H9 (cell line): Measurements from ENCODE around the gene SPECC1. TPM values are rescaled to one million over a fixed set of nuclear protein-coding genes. Genes with fewer than 3 reads are reported as not detected.

ENCODE experiments used
- DNase-seq: peaks from one replicate; pipeline ENCODE4 v3.0.0-alpha.2; 2017
- H2AFZ ChIP-seq: one replicate; pipeline ENCODE4 v1.6.1; 2013; ENCODE audit warnings: mild to moderate bottlenecking, low read length, control low read depth, moderate library complexity
- H2AK5ac ChIP-seq: 2 replicates; pipeline ENCODE4 v1.6.1; 2013; ENCODE audit warnings: low read length, control low read depth, mixed read lengths; ENCODE audit not compliant: insufficient read length
- H2BK120ac ChIP-seq: one replicate; pipeline ENCODE4 v1.6.1; 2013; ENCODE audit warnings: low read depth, mild to moderate bottlenecking, low read length, control low read depth, inconsistent platforms; ENCODE audit not compliant: poor library complexity, severe bottlenecking
- H2BK12ac ChIP-seq: 2 replicates; pipeline ENCODE4 v1.6.1; 2013; ENCODE audit warnings: low read length, control low read depth, mixed read lengths, low read depth; ENCODE audit not compliant: insufficient read length
- H2BK15ac ChIP-seq: 2 replicates; pipeline ENCODE4 v1.6.1; 2013; ENCODE audit warnings: low read depth, low read length, control low read depth
- H2BK20ac ChIP-seq: one replicate; pipeline ENCODE4 v1.6.1; 2013; ENCODE audit warnings: low read depth, mild to moderate bottlenecking, low read length, control low read depth, inconsistent platforms; ENCODE audit not compliant: poor library complexity, severe bottlenecking
- H2BK5ac ChIP-seq: 2 replicates; pipeline ENCODE4 v1.6.1; 2013; ENCODE audit warnings: low read length, control low read depth, mixed read lengths; ENCODE audit not compliant: insufficient read length
- H3K14ac ChIP-seq: 2 replicates; pipeline ENCODE4 v1.6.1; 2013; ENCODE audit warnings: low read length, control low read depth; ENCODE audit not compliant: insufficient read depth
- H3K18ac ChIP-seq: 2 replicates; pipeline ENCODE4 v1.6.1; 2013; ENCODE audit warnings: low read depth, mild to moderate bottlenecking, mixed read lengths, low read length, control low read depth; ENCODE audit not compliant: insufficient read length
- H3K23ac ChIP-seq: 2 replicates; pipeline ENCODE4 v1.6.1; 2013; ENCODE audit warnings: low read length, control low read depth, mixed read lengths, low read depth; ENCODE audit not compliant: insufficient read length
- H3K23me2 ChIP-seq: 2 replicates; pipeline ENCODE4 v1.6.1; 2013; ENCODE audit warnings: low read depth, mild to moderate bottlenecking, mixed read lengths, low read length, control low read depth; ENCODE audit not compliant: insufficient read length, poor library complexity, severe bottlenecking
- H3K27ac ChIP-seq: 2 replicates; pipeline ENCODE4 v1.5.1; 2013; ENCODE audit warnings: low read length, control low read depth, mixed read lengths, low read depth; ENCODE audit not compliant: insufficient read length
- H3K27me3 ChIP-seq: 2 replicates; pipeline ENCODE4 v1.6.1; 2013; ENCODE audit warnings: low read length, control low read depth, inconsistent platforms; ENCODE audit not compliant: insufficient read depth
- H3K4ac ChIP-seq: 2 replicates; pipeline ENCODE4 v1.6.1; 2013; ENCODE audit warnings: low read depth, mild to moderate bottlenecking, control low read depth, inconsistent platforms, low read length, moderate library complexity
- H3K4me1 ChIP-seq: 2 replicates; pipeline ENCODE4 v1.6.1; 2013; ENCODE audit warnings: low read length, control low read depth, inconsistent platforms; ENCODE audit not compliant: insufficient read depth
- H3K4me2 ChIP-seq: 2 replicates; pipeline ENCODE4 v1.6.1; 2013; ENCODE audit warnings: low read length, control low read depth, mixed read lengths; ENCODE audit not compliant: insufficient read length, insufficient read depth
- H3K56ac ChIP-seq: 2 replicates; pipeline ENCODE4 v1.6.1; 2013; ENCODE audit warnings: low read depth, mild to moderate bottlenecking, mixed read lengths, low read length, control low read depth; ENCODE audit not compliant: insufficient read length
- H3K79me1 ChIP-seq: 2 replicates; pipeline ENCODE4 v1.6.1; 2013; ENCODE audit warnings: low read depth, mild to moderate bottlenecking, moderate library complexity, low read length, control low read depth, inconsistent platforms; ENCODE audit not compliant: insufficient read depth, poor library complexity, severe bottlenecking
- H3K79me2 ChIP-seq: 2 replicates; pipeline ENCODE4 v1.6.1; 2013; ENCODE audit warnings: low read length, control low read depth, inconsistent platforms; ENCODE audit not compliant: insufficient read depth
- H3K9ac ChIP-seq: 2 replicates; pipeline ENCODE4 v1.6.1; 2013; ENCODE audit warnings: low read length, control low read depth, mixed read lengths; ENCODE audit not compliant: insufficient read length; ENCODE audit errors: extremely low read depth
- H3K9me3 ChIP-seq: one replicate; pipeline ENCODE4 v1.6.1; 2013; ENCODE audit warnings: low read depth, low read length, inconsistent platforms; ENCODE audit not compliant: control insufficient read depth
- H3T11ph ChIP-seq: one replicate; pipeline ENCODE4 v1.6.1; 2013; ENCODE audit warnings: mild to moderate bottlenecking, low read length, control low read depth, inconsistent platforms
- H4K20me1 ChIP-seq: one replicate; pipeline ENCODE4 v1.6.1; 2013; ENCODE audit not compliant: control insufficient read depth, insufficient read length, insufficient read depth
- H4K5ac ChIP-seq: 2 replicates; pipeline ENCODE4 v1.6.1; 2013; ENCODE audit warnings: low read depth, mild to moderate bottlenecking, mixed read lengths, low read length, control low read depth; ENCODE audit not compliant: insufficient read length
- H4K8ac ChIP-seq: replicated peaks from 2 replicates; pipeline ENCODE4 v1.6.1; 2013; ENCODE audit warnings: low read length, control low read depth, mixed read lengths, low read depth; ENCODE audit not compliant: insufficient read length
- H4K91ac ChIP-seq: 2 replicates; pipeline ENCODE4 v1.6.1; 2013; ENCODE audit warnings: low read depth, mild to moderate bottlenecking, moderate library complexity, mixed read lengths, low read length, control low read depth; ENCODE audit not compliant: insufficient read length
- H3K27ac Mint-ChIP-seq, 3 experiments: 2 replicates in 2 of 3; 3 replicates in 1 of 3; pipeline ENCODE4 v1.8.0; 2020 to 2021; ENCODE audit warnings: mixed read lengths in 3 of 3, mild to moderate bottlenecking in 1 of 3, moderate library complexity in 1 of 3
- H3K27me3 Mint-ChIP-seq: 2 replicates; pipeline ENCODE4 v1.8.0; 2021; ENCODE audit warnings: low read depth, mild to moderate bottlenecking, moderate library complexity, mixed read lengths
- H3K36me3 Mint-ChIP-seq, 3 experiments: 2 replicates in 2 of 3; 3 replicates in 1 of 3; pipeline ENCODE4 v1.8.0; 2020 to 2021; ENCODE audit warnings: low read depth in 3 of 3, mixed read lengths in 3 of 3; ENCODE audit not compliant: insufficient read depth in 1 of 3
- H3K4me1 Mint-ChIP-seq, 2 experiments: 2 replicates each; pipeline ENCODE4 v1.8.0; 2020; ENCODE audit warnings: mixed read lengths in 2 of 2
- H3K4me3 Mint-ChIP-seq, 2 experiments: 2 replicates in 1 of 2; 3 replicates in 1 of 2; pipeline ENCODE4 v1.8.0; 2020 to 2021; ENCODE audit warnings: mild to moderate bottlenecking in 2 of 2, mixed read lengths in 2 of 2, moderate library complexity in 1 of 2
- H3K9me3 Mint-ChIP-seq, 2 experiments: 2 replicates in 1 of 2; 3 replicates in 1 of 2; pipeline ENCODE4 v1.8.0; 2020; ENCODE audit warnings: mild to moderate bottlenecking in 2 of 2, mixed read lengths in 2 of 2, moderate library complexity in 1 of 2
- CTCF ChIP-seq: fragments of 200-600 bp; sonication (generic); conservative IDR thresholded peaks from 3 replicates; pipeline ENCODE4 v1.8.0; 2021; ENCODE audit warnings: antibody characterized with exemption, mild to moderate bottlenecking
- WGBS: extraction: QIAGEN DNeasy Blood & Tissue Kit; methylation state at CpG from one replicate; pipeline ENCODE4 v1.1.7; 2013; ENCODE audit warnings: missing lambda C conversion rate, low lambda C conversion rate, mixed read lengths; ENCODE audit not compliant: insufficient read length; ENCODE audit errors: extremely low coverage; 5-methylcytosine and 5-hydroxymethylcytosine counted together
- total RNA-seq: library from RNA; stranded (reverse); gene quantifications from 2 replicates; pipeline ENCODE4 v1.2.1, GENCODE V29; 2021

The SPECC1 gene
- total RNA-seq, 1 experiment from 2014 or later: 65.7 TPM

DNA sequence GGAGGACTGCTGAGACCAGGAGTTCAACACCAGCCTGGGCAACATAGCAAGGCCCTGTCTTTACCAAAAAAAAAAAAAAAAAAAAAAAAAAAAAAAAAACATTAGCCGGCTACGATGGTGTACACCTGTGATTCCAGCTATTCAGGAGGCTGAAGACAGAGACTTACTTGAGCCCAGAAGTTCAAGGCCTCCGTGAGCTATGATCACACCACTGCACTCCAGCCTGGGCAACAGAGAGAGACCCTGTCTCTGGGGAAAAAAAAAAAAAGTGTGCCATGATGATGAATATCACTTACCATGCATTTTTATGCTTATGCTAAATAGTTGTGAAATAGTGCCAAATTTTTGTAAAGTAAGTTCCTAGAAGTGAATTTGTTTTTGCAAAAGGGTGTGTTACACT, 261.2 kb downstream of the SPECC1 start:
- Histone ChIP-seq H4K8ac (no peak overlapping the region), H2BK5ac (no peak overlapping the region), H2BK12ac (no peak overlapping the region), H3K4ac (no peak overlapping the region), H4K91ac (no peak overlapping the region), H4K20me1 (no peaks in the 10 kb centered on the region), H3K4me1 (no peaks in the 10 kb centered on the region), H3K23ac (no peak overlapping the region), H2AK5ac (no peak overlapping the region), H3K27me3 (no peaks in the 10 kb centered on the region), H3K56ac (no peak overlapping the region), H3K9me3 (no peaks in the 10 kb centered on the region), H4K5ac (no peak overlapping the region), H3K18ac (no peak overlapping the region), H3K9ac (no peak overlapping the region), H3K14ac (no peak overlapping the region), H3K79me2 (no peaks in the 10 kb centered on the region), H3K23me2 (no peaks in the 10 kb centered on the region), H2BK120ac (no peak overlapping the region), H2BK20ac (no peak overlapping the region), H3K27ac (no peak overlapping the region), H2BK15ac (no peak overlapping the region), H3K79me1 (no peaks in the 10 kb centered on the region), H3T11ph (no peak overlapping the region), H2AFZ (no peak overlapping the region), H3K4me2 (no peak overlapping the region)
- H3K36me3 Mint-ChIP-seq: peaks cover 3 to 27% (median 8%) of the 10 kb centered on the region in 3 experiments; a peak in 5 of 7 replicates
- no peaks in the 10 kb centered on the region for H3K9me3 Mint-ChIP-seq
- H3K4me3 Mint-ChIP-seq: no peak overlapping the region
- no peak for TF ChIP-seq CTCF
- no peak for DNase-seq
- peaks cover 10 to 15% of the 10 kb centered on the region in 2 experiments for H3K4me1 Mint-ChIP-seq
- no peaks in the 10 kb centered on the region for H3K27me3 Mint-ChIP-seq
- WGBS: no CpG with 5 or more reads among the region's 3 CpGs
- no peak overlapping the region for H3K27ac Mint-ChIP-seq
